ENCODE results near the gene TMC8. TPM values are rescaled to one million over a fixed set of nuclear protein-coding genes. Genes with fewer than 3 reads are reported as not detected.

Gene TMC8
- total and polyA plus RNA-seq, 2 experiments from 2014 or later = 1.2 to 1.3 TPM

- TF ChIP-seq NANOG (IDR thresholded peaks at IDR 0.05; ENCODE audit: borderline replicate concordance) (no peak), ZNF114 (CRISPR knock-in tag; IDR thresholded peaks at IDR 0.05) (no peak), ZNF331 (CRISPR knock-in tag; IDR thresholded peaks at IDR 0.05; ENCODE audit: low read depth) (no peak)
These were observed 11.0 kb downstream of the TMC8 start (continued) for GRCh38 chr17:78141437-78142118.

GRCh38 chr17:78142119-78142861 is 11.7 kb downstream of the TMC8 start:
- Mint-ChIP-seq H3K27me3 (ENCODE audit: insufficient read depth, low read depth, poor library complexity) (peaks cover 6% of the 10 kb centered on the region), H3K4me1 (peaks cover 7% of the 10 kb centered on the region; the same call in 2 of the 3 replicates)
- no peak for ATAC-seq
- TF ChIP-seq, protein P1, sequence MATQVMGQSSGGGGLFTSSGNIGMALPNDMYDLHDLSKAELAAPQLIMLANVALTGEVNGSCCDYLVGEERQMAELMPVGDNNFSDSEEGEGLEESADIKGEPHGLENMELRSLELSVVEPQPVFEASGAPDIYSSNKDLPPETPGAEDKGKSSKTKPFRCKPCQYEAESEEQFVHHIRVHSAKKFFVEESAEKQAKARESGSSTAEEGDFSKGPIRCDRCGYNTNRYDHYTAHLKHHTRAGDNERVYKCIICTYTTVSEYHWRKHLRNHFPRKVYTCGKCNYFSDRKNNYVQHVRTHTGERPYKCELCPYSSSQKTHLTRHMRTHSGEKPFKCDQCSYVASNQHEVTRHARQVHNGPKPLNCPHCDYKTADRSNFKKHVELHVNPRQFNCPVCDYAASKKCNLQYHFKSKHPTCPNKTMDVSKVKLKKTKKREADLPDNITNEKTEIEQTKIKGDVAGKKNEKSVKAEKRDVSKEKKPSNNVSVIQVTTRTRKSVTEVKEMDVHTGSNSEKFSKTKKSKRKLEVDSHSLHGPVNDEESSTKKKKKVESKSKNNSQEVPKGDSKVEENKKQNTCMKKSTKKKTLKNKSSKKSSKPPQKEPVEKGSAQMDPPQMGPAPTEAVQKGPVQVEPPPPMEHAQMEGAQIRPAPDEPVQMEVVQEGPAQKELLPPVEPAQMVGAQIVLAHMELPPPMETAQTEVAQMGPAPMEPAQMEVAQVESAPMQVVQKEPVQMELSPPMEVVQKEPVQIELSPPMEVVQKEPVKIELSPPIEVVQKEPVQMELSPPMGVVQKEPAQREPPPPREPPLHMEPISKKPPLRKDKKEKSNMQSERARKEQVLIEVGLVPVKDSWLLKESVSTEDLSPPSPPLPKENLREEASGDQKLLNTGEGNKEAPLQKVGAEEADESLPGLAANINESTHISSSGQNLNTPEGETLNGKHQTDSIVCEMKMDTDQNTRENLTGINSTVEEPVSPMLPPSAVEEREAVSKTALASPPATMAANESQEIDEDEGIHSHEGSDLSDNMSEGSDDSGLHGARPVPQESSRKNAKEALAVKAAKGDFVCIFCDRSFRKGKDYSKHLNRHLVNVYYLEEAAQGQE (IDR thresholded peaks at IDR 0.05; ENCODE audit: unreplicated experiment) = no peak
- TF ChIP-seq, protein P2, sequence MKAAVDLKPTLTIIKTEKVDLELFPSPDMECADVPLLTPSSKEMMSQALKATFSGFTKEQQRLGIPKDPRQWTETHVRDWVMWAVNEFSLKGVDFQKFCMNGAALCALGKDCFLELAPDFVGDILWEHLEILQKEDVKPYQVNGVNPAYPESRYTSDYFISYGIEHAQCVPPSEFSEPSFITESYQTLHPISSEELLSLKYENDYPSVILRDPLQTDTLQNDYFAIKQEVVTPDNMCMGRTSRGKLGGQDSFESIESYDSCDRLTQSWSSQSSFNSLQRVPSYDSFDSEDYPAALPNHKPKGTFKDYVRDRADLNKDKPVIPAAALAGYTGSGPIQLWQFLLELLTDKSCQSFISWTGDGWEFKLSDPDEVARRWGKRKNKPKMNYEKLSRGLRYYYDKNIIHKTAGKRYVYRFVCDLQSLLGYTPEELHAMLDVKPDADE (IDR thresholded peaks at IDR 0.05) = no peak
- TF ChIP-seq, protein P3, sequence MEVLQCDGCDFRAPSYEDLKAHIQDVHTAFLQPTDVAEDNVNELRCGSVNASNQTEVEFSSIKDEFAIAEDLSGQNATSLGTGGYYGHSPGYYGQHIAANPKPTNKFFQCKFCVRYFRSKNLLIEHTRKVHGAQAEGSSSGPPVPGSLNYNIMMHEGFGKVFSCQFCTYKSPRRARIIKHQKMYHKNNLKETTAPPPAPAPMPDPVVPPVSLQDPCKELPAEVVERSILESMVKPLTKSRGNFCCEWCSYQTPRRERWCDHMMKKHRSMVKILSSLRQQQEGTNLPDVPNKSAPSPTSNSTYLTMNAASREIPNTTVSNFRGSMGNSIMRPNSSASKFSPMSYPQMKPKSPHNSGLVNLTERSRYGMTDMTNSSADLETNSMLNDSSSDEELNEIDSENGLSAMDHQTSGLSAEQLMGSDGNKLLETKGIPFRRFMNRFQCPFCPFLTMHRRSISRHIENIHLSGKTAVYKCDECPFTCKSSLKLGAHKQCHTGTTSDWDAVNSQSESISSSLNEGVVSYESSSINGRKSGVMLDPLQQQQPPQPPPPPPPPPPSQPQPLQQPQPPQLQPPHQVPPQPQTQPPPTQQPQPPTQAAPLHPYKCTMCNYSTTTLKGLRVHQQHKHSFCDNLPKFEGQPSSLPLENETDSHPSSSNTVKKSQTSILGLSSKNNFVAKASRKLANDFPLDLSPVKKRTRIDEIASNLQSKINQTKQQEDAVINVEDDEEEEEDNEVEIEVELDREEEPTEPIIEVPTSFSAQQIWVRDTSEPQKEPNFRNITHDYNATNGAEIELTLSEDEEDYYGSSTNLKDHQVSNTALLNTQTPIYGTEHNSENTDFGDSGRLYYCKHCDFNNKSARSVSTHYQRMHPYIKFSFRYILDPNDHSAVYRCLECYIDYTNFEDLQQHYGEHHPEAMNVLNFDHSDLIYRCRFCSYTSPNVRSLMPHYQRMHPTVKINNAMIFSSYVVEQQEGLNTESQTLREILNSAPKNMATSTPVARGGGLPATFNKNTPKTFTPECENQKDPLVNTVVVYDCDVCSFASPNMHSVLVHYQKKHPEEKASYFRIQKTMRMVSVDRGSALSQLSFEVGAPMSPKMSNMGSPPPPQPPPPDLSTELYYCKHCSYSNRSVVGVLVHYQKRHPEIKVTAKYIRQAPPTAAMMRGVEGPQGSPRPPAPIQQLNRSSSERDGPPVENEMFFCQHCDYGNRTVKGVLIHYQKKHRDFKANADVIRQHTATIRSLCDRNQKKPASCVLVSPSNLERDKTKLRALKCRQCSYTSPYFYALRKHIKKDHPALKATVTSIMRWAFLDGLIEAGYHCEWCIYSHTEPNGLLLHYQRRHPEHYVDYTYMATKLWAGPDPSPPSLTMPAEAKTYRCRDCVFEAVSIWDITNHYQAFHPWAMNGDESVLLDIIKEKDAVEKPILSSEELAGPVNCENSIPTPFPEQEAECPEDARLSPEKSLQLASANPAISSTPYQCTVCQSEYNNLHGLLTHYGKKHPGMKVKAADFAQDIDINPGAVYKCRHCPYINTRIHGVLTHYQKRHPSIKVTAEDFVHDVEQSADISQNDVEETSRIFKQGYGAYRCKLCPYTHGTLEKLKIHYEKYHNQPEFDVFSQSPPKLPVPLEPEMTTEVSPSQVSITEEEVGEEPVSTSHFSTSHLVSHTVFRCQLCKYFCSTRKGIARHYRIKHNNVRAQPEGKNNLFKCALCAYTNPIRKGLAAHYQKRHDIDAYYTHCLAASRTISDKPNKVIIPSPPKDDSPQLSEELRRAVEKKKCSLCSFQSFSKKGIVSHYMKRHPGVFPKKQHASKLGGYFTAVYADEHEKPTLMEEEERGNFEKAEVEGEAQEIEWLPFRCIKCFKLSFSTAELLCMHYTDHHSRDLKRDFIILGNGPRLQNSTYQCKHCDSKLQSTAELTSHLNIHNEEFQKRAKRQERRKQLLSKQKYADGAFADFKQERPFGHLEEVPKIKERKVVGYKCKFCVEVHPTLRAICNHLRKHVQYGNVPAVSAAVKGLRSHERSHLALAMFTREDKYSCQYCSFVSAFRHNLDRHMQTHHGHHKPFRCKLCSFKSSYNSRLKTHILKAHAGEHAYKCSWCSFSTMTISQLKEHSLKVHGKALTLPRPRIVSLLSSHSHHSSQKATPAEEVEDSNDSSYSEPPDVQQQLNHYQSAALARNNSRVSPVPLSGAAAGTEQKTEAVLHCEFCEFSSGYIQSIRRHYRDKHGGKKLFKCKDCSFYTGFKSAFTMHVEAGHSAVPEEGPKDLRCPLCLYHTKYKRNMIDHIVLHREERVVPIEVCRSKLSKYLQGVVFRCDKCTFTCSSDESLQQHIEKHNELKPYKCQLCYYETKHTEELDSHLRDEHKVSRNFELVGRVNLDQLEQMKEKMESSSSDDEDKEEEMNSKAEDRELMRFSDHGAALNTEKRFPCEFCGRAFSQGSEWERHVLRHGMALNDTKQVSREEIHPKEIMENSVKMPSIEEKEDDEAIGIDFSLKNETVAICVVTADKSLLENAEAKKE (CRISPR knock-in tag; IDR thresholded peaks at IDR 0.05) = no peak
- TF ChIP-seq JUNB (IDR thresholded peaks at IDR 0.05; ENCODE audit: unreplicated experiment) (no peak), CREB1 (CRISPR knock-in tag; IDR thresholded peaks at IDR 0.05; ENCODE audit: low read depth) (no peak), ZNF114 (CRISPR knock-in tag; IDR thresholded peaks at IDR 0.05) (no peak), EZH2 (IDR thresholded peaks at IDR 0.05; ENCODE audit: low read depth, unreplicated experiment) (no peak), NANOG (IDR thresholded peaks at IDR 0.05; ENCODE audit: borderline replicate concordance) (no peak), EZH2phosphoT487 (IDR thresholded peaks at IDR 0.05; ENCODE audit: unreplicated experiment) (no peak)

More at GRCh38 chr17:78142119-78142861, 11.7 kb downstream of the TMC8 start:
- Mint-ChIP-seq H3K27ac (no peak overlapping the region), H3K9me3 (no peaks in the 10 kb centered on the region), H3K4me3 (no peak overlapping the region), H3K36me3 (ENCODE audit: low read depth) (no peaks in the 10 kb centered on the region)
- H3K79me2 ChIP-seq (replicated peaks; ENCODE audit: insufficient read depth) = no peaks in the 10 kb centered on the region
- no peak overlapping the region for H2AFZ ChIP-seq
- no peaks in the 10 kb centered on the region for H4K20me1 ChIP-seq (replicated peaks; ENCODE audit: insufficient read depth)
- no peak overlapping the region for H3K27ac ChIP-seq (ENCODE audit: low read depth)
- H3K36me3 ChIP-seq (ENCODE audit: insufficient read depth) = no peaks in the 10 kb centered on the region
- H3K4me1 ChIP-seq (ENCODE audit: insufficient read depth) = peaks cover 5% of the 10 kb centered on the region; the same call in 1 of the 2 replicates
- 0 out of 2 replicates have a peak, but pooled peaks cover 8% of the 10 kb centered on the region for H3F3A ChIP-seq (replicated peaks; ENCODE audit: low read depth)
- H3K4me2 ChIP-seq = no peak overlapping the region
- 0 out of 2 replicates have a peak, but pooled peaks cover 3% of the 10 kb centered on the region for H3K27me3 ChIP-seq (ENCODE audit: insufficient read depth)
- no peak for DNase-seq (ENCODE audit: low spot score)
- no peak overlapping the region for H3K4me3 ChIP-seq
- H3K9me2 ChIP-seq (ENCODE audit: insufficient read depth) = no peaks in the 10 kb centered on the region

Data from GM23338 (cell line).